ENCODE measurements around the gene PUS7.
"Not testable (repeated sequence)": the region's sequence is repeated elsewhere in the genome, so short reads cannot be mapped to it uniquely, and the experiment has no call there.

The PUS7 gene, protein sequence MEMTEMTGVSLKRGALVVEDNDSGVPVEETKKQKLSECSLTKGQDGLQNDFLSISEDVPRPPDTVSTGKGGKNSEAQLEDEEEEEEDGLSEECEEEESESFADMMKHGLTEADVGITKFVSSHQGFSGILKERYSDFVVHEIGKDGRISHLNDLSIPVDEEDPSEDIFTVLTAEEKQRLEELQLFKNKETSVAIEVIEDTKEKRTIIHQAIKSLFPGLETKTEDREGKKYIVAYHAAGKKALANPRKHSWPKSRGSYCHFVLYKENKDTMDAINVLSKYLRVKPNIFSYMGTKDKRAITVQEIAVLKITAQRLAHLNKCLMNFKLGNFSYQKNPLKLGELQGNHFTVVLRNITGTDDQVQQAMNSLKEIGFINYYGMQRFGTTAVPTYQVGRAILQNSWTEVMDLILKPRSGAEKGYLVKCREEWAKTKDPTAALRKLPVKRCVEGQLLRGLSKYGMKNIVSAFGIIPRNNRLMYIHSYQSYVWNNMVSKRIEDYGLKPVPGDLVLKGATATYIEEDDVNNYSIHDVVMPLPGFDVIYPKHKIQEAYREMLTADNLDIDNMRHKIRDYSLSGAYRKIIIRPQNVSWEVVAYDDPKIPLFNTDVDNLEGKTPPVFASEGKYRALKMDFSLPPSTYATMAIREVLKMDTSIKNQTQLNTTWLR

GRCh38 chr7:105521717-105522463, at the start of gene PUS7:
PUS7 (minus strand) TSS chr7:105522271; CDS start chr7:105508512, 13,759 bp downstream.
- peak; percentile 80 for DNase-seq

GRCh38 chr7:105567821-105568220, 45.8 kb upstream of the PUS7 start:
- no peak for DNase-seq

DNA sequence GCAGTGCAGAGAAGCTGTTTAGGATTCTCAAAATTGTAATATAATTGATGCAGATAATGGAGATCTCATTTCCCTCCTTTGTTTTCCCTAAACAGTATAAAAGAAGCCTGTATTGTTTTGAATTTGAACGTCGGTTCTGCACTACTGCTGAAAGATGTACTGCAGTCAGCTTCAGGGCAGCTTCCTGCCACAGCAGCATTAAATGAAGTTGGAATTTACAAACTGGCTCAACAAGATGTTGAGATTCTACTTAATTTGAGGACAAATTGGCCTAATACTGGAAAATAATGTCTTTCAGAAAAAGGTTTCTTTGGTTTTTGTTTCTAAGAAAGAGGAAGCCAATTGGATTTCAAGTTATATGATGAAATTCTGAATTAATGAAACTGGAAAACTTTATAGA, 45.0 kb upstream of the PUS7 start:
- no peak for DNase-seq

DNA sequence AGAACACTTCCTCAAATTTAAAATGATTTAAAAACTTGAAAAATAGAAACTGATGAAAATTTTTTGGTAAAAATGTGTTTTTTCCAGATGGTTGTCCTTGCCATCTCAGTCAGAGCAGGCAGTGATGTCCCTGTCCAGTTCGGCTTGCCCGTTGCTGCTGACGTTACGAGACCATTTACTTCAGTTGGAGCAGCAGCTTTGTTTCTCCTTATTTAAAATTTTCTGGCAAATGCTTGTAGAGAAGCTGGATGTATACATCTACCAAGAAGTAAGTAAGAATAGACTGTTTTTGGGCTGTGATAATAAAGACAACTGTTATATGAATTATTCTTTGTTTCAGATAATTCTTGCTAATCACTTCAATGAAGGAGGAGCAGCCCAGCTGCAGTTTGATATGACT, 43.1 kb upstream of the PUS7 start:
- DNase-seq = no peak

GRCh38 chr7:105559926-105560325, 37.9 kb upstream of the PUS7 start:
- no peak for DNase-seq

DNA sequence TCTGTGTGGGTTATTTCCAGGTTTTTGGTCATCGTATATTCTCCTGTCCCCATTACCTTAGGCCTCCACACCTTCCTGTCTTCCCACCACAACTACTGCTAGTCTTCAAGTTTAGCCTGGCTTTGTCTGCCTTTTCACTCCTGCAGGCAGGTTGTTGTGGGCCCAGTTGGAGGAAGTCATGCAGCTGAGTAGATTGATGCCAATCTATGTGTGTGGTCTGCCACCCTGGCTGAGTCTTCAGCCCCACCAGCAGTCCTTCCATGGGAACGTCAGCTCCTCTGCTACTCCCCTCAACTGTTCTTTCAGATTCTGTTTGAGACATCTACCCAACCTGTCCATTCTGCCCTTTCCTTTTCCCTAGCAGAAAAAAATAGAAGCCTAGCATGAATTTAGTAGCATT, 16.3 kb upstream of the PUS7 start:
- DNase-seq = no peak

GRCh38 chr7:105532709-105533460, 10.8 kb upstream of the PUS7 start:
- no peak for DNase-seq

DNA sequence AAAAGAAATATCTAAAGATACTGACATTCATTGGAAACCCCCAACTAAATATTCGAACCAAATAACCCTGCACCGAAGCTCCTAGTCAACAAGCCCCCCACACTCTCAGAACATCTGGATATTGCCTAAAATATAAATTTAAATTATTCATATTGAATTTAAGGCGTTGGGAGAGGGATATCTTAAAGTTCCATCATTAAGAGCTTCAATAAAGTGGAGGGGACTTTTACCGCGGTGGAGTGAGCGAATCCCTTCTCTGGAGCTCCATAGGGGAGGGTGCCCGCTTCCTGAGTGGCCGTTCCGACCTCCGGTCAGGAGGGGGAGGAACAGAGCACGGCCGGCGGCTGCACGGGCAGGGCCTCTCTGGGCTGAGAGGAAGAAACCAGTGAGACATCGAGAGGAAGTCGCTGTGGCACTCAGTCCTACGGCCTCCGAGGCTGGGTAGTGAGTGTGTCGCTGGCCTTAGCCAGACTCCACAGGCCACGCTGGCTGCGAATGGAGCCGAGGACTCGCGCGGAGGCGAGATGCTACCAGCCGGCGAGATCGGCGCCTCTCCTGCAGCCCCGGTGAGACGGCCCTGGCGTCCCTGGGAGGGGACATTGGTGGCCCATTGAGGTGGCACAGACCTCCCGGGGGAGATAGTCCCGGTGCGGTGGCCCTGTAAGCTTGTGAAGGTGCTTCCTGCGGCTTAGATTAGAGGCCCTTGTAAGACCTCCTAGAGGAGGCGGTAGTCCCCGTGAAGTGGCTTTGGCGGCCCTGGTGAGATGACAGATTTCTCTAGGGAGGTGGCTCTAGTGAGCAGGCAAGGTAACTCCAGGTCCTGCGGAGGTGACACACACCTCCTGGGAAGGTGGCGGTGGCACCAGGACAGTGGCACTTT, 10.0 kb upstream of the PUS7 start, which contains the start of gene RINT1:
RINT1 (plus strand) TSS at position 410 of the 880 bp plus-strand sequence; CDS start at position 525, 115 bp downstream.
- peak; percentile 92 for DNase-seq

DNA sequence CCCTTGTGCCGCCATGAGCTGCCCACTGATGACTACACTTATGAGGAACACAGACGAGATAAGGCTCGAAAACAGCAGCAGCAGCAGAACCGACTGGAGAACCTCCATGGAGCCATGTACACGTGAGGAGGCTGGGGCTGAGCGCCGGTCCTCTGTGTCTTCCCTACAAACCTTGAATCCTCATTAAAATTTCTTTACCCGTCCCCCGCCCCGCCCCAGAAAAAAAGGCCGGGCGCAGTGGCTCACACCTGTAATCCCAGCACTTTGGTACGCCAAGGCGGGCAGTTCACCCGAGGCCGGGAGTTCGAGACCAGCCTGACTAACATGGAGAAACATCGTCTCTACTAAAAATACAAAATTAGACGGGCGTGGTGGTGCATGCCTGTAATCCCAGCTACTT, 8.5 kb upstream of the PUS7 start:
- no peak for DNase-seq

DNA sequence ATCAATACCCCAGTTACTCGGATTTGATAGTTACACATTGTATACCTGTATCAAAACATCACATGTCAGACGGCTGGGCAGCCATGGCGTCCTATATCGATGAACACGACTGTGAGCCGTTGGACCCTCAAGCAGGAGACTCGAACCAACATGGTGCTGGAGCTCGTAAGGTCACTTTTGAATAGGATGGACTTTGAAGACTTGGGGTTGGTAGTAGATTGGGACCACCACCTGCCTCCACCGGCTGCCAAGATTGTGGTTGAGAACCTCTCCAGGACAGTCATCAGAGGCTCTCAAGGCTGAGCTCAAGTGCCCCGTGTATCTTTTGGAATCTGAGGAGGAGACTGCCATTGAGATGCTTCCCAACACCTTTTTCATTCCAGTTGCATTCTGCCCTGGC, 8.1 kb upstream of the PUS7 start:
- no peak for DNase-seq

- DNase-seq = not testable (repeated sequence)
These were observed 5.7 kb upstream of the PUS7 start for GRCh38 chr7:105527737-105528136.

GRCh38 chr7:105524840-105525239, 2.8 kb upstream of the PUS7 start:
- no peak for DNase-seq

DNA sequence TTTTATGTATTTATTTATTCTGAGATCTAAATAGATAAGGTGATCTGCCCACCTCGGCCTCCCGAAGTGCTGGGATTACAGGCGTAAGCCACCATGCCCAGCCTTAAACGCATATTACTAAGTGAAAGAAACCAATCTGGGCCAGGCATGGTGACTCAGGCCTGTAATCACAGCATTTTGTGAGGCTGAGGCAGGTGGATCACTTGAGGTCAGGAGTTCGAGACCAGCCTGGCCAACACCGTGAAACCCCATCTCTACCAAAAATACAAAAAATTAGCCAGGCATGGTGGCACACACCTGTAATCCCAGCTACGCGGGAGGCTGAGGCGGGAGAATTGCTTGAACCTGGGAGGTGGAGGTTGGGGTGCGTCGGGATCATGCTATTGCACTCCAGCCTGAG, 2.4 kb upstream of the PUS7 start:
- not testable (repeated sequence) for DNase-seq

DNA sequence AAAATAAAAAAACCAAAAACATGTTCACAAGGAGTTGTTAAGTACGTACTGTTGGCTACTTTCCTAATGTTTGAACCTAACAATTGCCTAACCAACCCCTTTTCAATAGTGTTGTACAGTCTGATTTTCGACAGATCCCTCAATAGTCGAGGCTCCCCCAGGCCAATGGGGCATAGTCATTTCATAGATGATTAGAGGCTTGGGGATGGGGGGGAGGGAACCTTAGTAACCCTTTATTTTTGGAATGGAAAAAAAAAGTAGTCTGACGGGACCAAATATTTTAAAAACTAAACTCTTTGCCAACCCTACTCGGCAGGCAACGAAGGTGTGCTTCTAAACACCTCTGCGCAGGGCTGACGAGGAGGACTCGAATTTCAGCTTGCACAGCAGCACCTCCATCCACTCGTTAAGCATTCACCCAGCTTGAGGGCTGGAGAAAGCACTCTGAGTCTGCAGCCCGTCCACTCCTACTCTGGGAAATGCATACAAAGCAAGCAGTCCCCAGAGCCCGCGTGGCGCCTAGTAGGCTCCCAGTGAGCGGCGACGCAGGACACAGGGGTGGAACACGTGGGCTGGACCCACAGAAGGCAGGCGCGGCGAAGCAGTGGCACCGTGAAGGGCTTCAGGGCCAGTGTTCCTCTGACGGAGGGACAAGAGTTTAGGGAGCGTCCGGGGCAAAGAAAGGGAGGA, 899 bp downstream of the PUS7 start:
- peak; percentile 24 for DNase-seq

DNA sequence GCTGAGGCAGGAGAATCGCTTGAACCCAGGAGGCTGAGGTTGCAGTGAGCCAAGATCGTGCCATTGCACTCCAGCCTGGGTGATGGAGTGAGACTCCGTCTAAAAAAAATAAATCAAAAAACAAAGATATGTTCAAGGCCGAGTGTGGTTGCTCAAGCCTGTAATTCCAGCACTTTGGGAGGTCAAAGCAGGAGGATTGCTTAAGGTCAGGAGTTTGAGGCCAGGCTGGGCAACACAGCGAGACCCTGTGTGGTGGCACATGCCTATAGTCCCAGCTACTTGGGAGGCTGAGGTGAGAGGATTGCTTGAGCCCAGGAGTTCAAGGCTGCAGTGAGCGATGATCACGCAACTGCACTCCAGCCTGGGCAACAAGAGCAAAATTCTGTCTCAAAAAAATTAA, 1.5 kb downstream of the PUS7 start:
- not testable (repeated sequence) for DNase-seq

DNA sequence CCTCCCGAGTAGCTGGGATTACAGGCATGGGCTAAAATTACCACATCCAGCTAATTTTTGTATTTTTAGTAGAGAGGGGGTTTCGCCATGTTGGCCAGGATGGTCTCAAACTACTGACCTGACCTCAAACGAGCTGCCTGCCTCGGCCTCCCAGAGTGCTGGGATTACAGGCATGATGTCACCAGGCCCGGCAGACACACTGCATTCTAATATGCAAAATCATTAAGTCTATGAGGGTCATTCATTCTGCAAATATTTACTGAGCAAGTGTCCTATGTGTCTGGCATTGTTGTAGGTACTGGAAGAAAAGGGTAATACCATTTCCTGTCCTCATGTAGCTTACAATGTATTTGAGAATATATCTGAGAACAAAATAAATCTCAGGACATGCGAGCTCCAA, 2.7 kb downstream of the PUS7 start:
- no peak for DNase-seq

- not testable (repeated sequence) for DNase-seq
These were observed 6.5 kb downstream of the PUS7 start for GRCh38 chr7:105515610-105516009.

- no peak for DNase-seq
These were observed 9.0 kb downstream of the PUS7 start for GRCh38 chr7:105512926-105513526.

- DNase-seq = no peak
These were observed 9.7 kb downstream of the PUS7 start for GRCh38 chr7:105512415-105512814.

DNA sequence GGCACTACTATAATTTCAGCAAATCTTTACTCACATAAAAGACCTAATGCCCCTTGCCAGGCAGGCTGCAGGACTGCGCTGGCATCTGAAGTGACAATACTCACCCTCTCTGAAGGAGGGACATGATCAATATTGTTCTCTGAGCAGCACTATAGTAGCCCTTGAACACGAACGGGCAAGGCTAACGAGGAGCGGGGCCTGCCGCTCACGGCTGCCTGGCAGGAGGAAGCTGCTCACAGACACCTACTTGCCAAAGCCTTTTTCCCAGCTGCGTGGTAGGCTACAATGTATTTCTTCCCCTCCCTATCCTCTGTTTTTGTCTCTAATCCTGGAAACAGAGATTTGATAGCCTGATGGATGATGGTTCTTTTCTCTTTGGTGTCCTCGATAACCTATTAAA, 19.9 kb downstream of the PUS7 start:
- DNase-seq = no peak

DNA sequence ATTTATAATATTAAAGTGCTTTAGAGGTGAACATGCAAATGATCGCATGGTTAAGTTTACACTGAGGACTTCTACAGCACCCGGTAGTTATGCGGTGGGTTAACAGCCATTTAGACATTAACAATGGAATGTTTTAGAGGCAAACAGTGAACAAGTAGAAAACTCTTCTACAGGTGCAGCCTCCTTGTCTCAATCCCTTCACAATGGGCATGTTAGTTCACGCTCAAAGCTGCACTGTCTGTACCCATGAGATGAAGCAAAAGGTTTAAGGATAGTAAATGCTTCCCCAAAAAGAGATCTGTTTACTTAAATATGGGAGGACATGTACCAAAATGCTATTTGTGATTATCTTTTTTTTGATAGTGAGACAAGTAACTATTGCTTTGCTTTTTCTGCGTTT, 25.1 kb downstream of the PUS7 start:
- DNase-seq = no peak

Measured in CD4-positive, alpha-beta T cell treated with Interleukin-4 for 4 hours (primary cell).